T1000 (cell line): ENCODE measurements around the gene ATXN2.
A peak's percentile ranks its signal among the peaks of the same experiment; 100 is the strongest.
"Not testable (repeated sequence)": the region's sequence is repeated elsewhere in the genome, so short reads cannot be mapped to it uniquely, and the experiment has no call there.

Source experiments
- DNase-seq: peaks from one replicate; lab custom pipeline; 2025; ENCODE audit warnings: mixed read lengths; lab: John Stamatoyannopoulos, UW

ATXN2 gene

GRCh38 chr12:111494676-111495075 lies 104.4 kb downstream of the ATXN2 start:
- DNase-seq: no peak

- peak; percentile 28 for DNase-seq
Observed at GRCh38 chr12:111492979-111493378, 106.1 kb downstream of the ATXN2 start.

GRCh38 chr12:111488798-111489197 lies 110.3 kb downstream of the ATXN2 start:
- no peak for DNase-seq

- DNase-seq: no peak
Observed at GRCh38 chr12:111488271-111488670, 110.8 kb downstream of the ATXN2 start.

- DNase-seq: no peak
Observed at GRCh38 chr12:111482462-111482861, 116.7 kb downstream of the ATXN2 start.

- no peak for DNase-seq
Observed at GRCh38 chr12:111471236-111471635, 127.9 kb downstream of the ATXN2 start.

- DNase-seq: no peak
Observed at GRCh38 chr12:111469401-111469800, 129.7 kb downstream of the ATXN2 start.

GRCh38 chr12:111467857-111468241 lies 131.3 kb downstream of the ATXN2 start:
- no peak for DNase-seq

- DNase-seq: no peak
Observed at GRCh38 chr12:111467092-111467856, 131.8 kb downstream of the ATXN2 start.

- DNase-seq: no peak
Observed at GRCh38 chr12:111462210-111462769, 136.8 kb downstream of the ATXN2 start.

- DNase-seq: not testable (repeated sequence)
Observed at GRCh38 chr12:111460111-111460510, 139.0 kb downstream of the ATXN2 start.

- no peak for DNase-seq
Observed at GRCh38 chr12:111458546-111459172, 140.5 kb downstream of the ATXN2 start.

GRCh38 chr12:111457577-111457976 lies 141.5 kb downstream of the ATXN2 start:
- DNase-seq: no peak

GRCh38 chr12:111457071-111457470 lies 142.0 kb downstream of the ATXN2 start:
- no peak for DNase-seq

- no peak for DNase-seq
Observed at GRCh38 chr12:111455448-111456320, 143.4 kb downstream of the ATXN2 start.

GRCh38 chr12:111454716-111455447 lies 144.2 kb downstream of the ATXN2 start:
- no peak for DNase-seq

- DNase-seq: no peak
Observed at GRCh38 chr12:111454311-111454710, 144.8 kb downstream of the ATXN2 start.

- DNase-seq: no peak
Observed at GRCh38 chr12:111453071-111453989, 145.8 kb downstream of the ATXN2 start.

GRCh38 chr12:111451649-111452129 lies 147.4 kb downstream of the ATXN2 start:
- DNase-seq: no peak

GRCh38 chr12:111451232-111451631 lies 147.9 kb downstream of the ATXN2 start:
- no peak for DNase-seq
